HL-60 (cell line): ENCODE measurements around the gene MPND.

Experiments
- CTCF ChIP-seq: IDR thresholded peaks from one replicate; pipeline ENCODE4 v1.5.1; 2011; ENCODE audit warnings: low read length, control low read depth, inconsistent platforms; ENCODE audit not compliant: insufficient read depth
- GABPA ChIP-seq: IDR thresholded peaks from 2 replicates; pipeline ENCODE4 v1.6.1; 2012; ENCODE audit warnings: low read depth
- POLR2AphosphoS5 ChIP-seq: IDR thresholded peaks from 2 replicates; pipeline ENCODE4 v1.6.1; 2012; ENCODE audit warnings: low read depth

- TF ChIP-seq CTCF: peak; percentile 15
- no peak for TF ChIP-seq POLR2AphosphoS5
- TF ChIP-seq GABPA: no peak
Observed at GRCh38 chr19:4375164-4376027, 32.0 kb downstream of the MPND start.
